GM12872 (cell line): ENCODE results near the gene RC3H2.

Experiments
- CTCF ChIP-seq: IDR thresholded peaks from 3 replicates; pipeline ENCODE4 v1.5.1; 2011; ENCODE audit warnings: low read depth, mild to moderate bottlenecking, low read length, moderate library complexity; ENCODE audit not compliant: insufficient read depth

RC3H2 gene

GRCh38 chr9:122879443-122879842 is 25.7 kb downstream of the RC3H2 start:
- no peak for TF ChIP-seq CTCF

GRCh38 chr9:122875523-122875922 is 29.6 kb downstream of the RC3H2 start:
- no peak for TF ChIP-seq CTCF

GRCh38 chr9:122866079-122866478 is 39.1 kb downstream of the RC3H2 start:
- no peak for TF ChIP-seq CTCF

GRCh38 chr9:122865300-122865699 is 39.9 kb downstream of the RC3H2 start:
- no peak for TF ChIP-seq CTCF

GRCh38 chr9:122863407-122863806 is 41.8 kb downstream of the RC3H2 start:
- TF ChIP-seq CTCF: no peak

DNA sequence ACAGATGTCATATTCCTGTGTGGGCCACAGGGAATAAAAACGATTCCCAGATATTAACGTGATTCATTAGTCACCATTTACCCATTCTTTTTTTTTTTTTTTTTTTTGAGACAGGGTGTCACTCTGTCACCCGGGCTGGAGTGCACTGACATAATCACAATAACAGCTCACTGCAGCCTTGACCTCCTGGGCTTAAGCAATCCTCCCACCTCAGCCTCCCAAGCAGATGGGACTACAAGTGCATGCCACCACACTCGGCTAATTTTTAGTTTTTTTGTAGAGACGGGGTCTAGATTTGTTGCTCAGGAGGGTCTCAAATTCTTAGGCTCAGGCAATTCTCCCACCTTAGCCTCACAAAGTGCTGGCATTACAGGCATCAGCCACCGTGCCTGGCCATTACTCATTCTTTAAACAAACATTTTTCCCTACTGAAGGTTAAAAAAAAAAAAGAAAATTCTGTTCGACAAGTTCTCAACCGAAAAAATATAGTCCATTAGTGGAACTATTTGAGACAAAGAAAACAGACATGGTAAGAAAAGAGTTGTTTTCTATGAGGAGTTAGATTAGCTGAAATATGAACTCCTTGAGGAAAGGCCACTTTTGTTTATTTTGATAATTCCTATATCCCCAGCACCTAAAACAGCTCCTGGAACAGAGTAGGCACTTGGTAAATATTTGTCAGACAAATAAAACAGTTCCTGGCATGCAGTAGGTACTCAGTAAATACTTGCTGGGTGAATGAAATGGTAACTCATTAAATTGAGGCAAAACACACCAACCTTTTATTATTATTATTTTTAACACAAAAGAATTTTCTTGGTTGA is 44.6 kb downstream of the RC3H2 start:
- TF ChIP-seq CTCF: no peak

- TF ChIP-seq CTCF: no peak
These were observed 47.3 kb downstream of the RC3H2 start for GRCh38 chr9:122857815-122858214.
